ENCODE data around the gene HEPHL1. TPM values are rescaled to one million over a fixed set of nuclear protein-coding genes. Genes with fewer than 3 reads are reported as not detected.
"Not testable (repeated sequence)": the region's sequence is repeated elsewhere in the genome, so short reads cannot be mapped to it uniquely, and the experiment has no call there.

HEPHL1 gene
- not detected for total RNA-seq (2013)
- polyA plus RNA-seq (not detected), polyA minus RNA-seq (not detected in 2 replicates), total RNA-seq (0 to 3.0 (median 0.05) reads per million in 11 experiments)

- H3K4me1 ChIP-seq (ENCODE audit: control insufficient read depth in 1 of 2, insufficient read depth in 2 of 2, low read length in 2 of 2), result no peaks in the 10 kb centered on the region
- no peak for TF ChIP-seq CTCF (IDR thresholded peaks at IDR 0.05)
- 72% methylated on average over 7 of the region's 11 CpGs for WGBS (ENCODE audit: insufficient coverage)
- H3K4me1 Mint-ChIP-seq, result no peaks in the 10 kb centered on the region
- H3K9ac ChIP-seq (ENCODE audit: insufficient read depth, low read length, poor library complexity, severe bottlenecking), result no peak within 1 kb of the TSS
- H3K4me3 Mint-ChIP-seq, result no peak within 1 kb of the TSS
- H3K36me3 ChIP-seq (replicated peaks in 1 of 2; ENCODE audit: control insufficient read depth in 1 of 2, insufficient read depth in 2 of 2, low read length in 2 of 2), result no peaks in the 10 kb centered on the region
- no peak within 1 kb of the TSS for H3K27ac Mint-ChIP-seq
- H3K4me2 ChIP-seq (replicated peaks; ENCODE audit: extremely low read depth, low read length, poor library complexity, severe bottlenecking), result no peak within 1 kb of the TSS
- H2AFZ ChIP-seq (ENCODE audit: insufficient read depth, low read depth, low read length, poor library complexity, severe bottlenecking), result no peak within 1 kb of the TSS
- H3K9me3 ChIP-seq (replicated peaks in 1 of 2; ENCODE audit: control insufficient read depth in 1 of 2, insufficient read depth in 1 of 2, low read length in 2 of 2), result peaks cover 0 to 3% of the 10 kb centered on the region in 2 donors
- no peak for DNase-seq
- H3K36me3 Mint-ChIP-seq, result no peaks in the 10 kb centered on the region
- H4K20me1 ChIP-seq (ENCODE audit: insufficient read depth, low read length), result no peaks in the 10 kb centered on the region
- intact Hi-C loops (cut with micrococcal nuclease), result no loop called here
- H3K9me3 Mint-ChIP-seq, result peaks cover 0 to 19% (median 3%) of the 10 kb centered on the region in 7 donors
- H3K27ac ChIP-seq (ENCODE audit: low read depth in 1 of 2, low read length in 2 of 2), result no peak within 1 kb of the TSS
- no peaks in the 10 kb centered on the region for H3K79me2 ChIP-seq (ENCODE audit: insufficient read depth, low read length)
- no peaks in the 10 kb centered on the region for H3K27me3 ChIP-seq (ENCODE audit: control insufficient read depth in 2 of 2, insufficient read depth in 2 of 2, low read length in 2 of 2)
- peaks cover 0 to 2% (median 0%) of the 10 kb centered on the region in 3 donors for H3K27me3 Mint-ChIP-seq (ENCODE audit: low read depth in 3 of 3)
- no peak within 1 kb of the TSS for H3K4me3 ChIP-seq (replicated peaks in 1 of 3; ENCODE audit: low read depth in 2 of 3, low read length in 3 of 3)
These were observed at the start of gene HEPHL1 for GRCh38 chr11:94020777-94021481. Gene HEPHL1, plus strand, starts transcription at chr11:94021354. Its CDS starts 15 bp downstream, at chr11:94021369.

GRCh38 chr11:93972790-93973189 lies 48.4 kb upstream of the HEPHL1 start:
- no peak overlapping the region for H3K27ac ChIP-seq (ENCODE audit: low read depth in 1 of 2, low read length in 2 of 2)
- Mint-ChIP-seq H3K9me3 (peaks cover 3 to 10% (median 5%) of the 10 kb centered on the region in 7 donors), H3K36me3 (no peaks in the 10 kb centered on the region), H3K4me1 (no peaks in the 10 kb centered on the region), H3K4me3 (no peak overlapping the region), H3K27ac (no peak overlapping the region), H3K27me3 (ENCODE audit: low read depth in 3 of 3) (peaks cover 0 to 2% (median 1%) of the 10 kb centered on the region in 3 donors)
- H3K4me3 ChIP-seq (replicated peaks in 1 of 3; ENCODE audit: low read depth in 2 of 3, low read length in 3 of 3), result no peak overlapping the region
- no peak overlapping the region for H3K4me2 ChIP-seq (replicated peaks; ENCODE audit: extremely low read depth, low read length, poor library complexity, severe bottlenecking)
- intact Hi-C loops (cut with micrococcal nuclease), result no loop called here
- H3K79me2 ChIP-seq (ENCODE audit: insufficient read depth, low read length), result no peaks in the 10 kb centered on the region
- H3K4me1 ChIP-seq (ENCODE audit: control insufficient read depth in 1 of 2, insufficient read depth in 2 of 2, low read length in 2 of 2), result no peaks in the 10 kb centered on the region
- H3K36me3 ChIP-seq (replicated peaks in 1 of 2; ENCODE audit: control insufficient read depth in 1 of 2, insufficient read depth in 2 of 2, low read length in 2 of 2), result no peaks in the 10 kb centered on the region
- WGBS (ENCODE audit: insufficient coverage), result 48% methylated on average over 2 of the region's 2 CpGs
- no peak overlapping the region for H3K9ac ChIP-seq (ENCODE audit: insufficient read depth, low read length, poor library complexity, severe bottlenecking)
- no peak overlapping the region for H2AFZ ChIP-seq (ENCODE audit: insufficient read depth, low read depth, low read length, poor library complexity, severe bottlenecking)
- H4K20me1 ChIP-seq (ENCODE audit: insufficient read depth, low read length), result no peaks in the 10 kb centered on the region
- no peak for TF ChIP-seq CTCF (IDR thresholded peaks at IDR 0.05)
- H3K9me3 ChIP-seq (replicated peaks in 1 of 2; ENCODE audit: control insufficient read depth in 1 of 2, insufficient read depth in 1 of 2, low read length in 2 of 2), result peaks cover 0 to 8% of the 10 kb centered on the region in 2 donors
- no peak for DNase-seq
- H3K27me3 ChIP-seq (ENCODE audit: control insufficient read depth in 2 of 2, insufficient read depth in 2 of 2, low read length in 2 of 2), result no peaks in the 10 kb centered on the region

- H3K4me1 ChIP-seq (ENCODE audit: control insufficient read depth in 1 of 2, insufficient read depth in 2 of 2, low read length in 2 of 2); H3K27ac ChIP-seq (ENCODE audit: low read depth in 1 of 2, low read length in 2 of 2); intact Hi-C loops (cut with micrococcal nuclease); H3K79me2 ChIP-seq (ENCODE audit: insufficient read depth, low read length); H3K4me3 Mint-ChIP-seq; H3K27ac Mint-ChIP-seq; DNase-seq; H3K36me3 Mint-ChIP-seq; H3K4me1 Mint-ChIP-seq; H4K20me1 ChIP-seq (ENCODE audit: insufficient read depth, low read length); H3K27me3 Mint-ChIP-seq (ENCODE audit: low read depth in 3 of 3); H3K4me3 ChIP-seq (replicated peaks in 1 of 3; ENCODE audit: low read depth in 2 of 3, low read length in 3 of 3); H3K9ac ChIP-seq (ENCODE audit: insufficient read depth, low read length, poor library complexity, severe bottlenecking); H3K4me2 ChIP-seq (replicated peaks; ENCODE audit: extremely low read depth, low read length, poor library complexity, severe bottlenecking); H3K9me3 ChIP-seq (replicated peaks in 1 of 2; ENCODE audit: control insufficient read depth in 1 of 2, insufficient read depth in 1 of 2, low read length in 2 of 2); H3K36me3 ChIP-seq (replicated peaks in 1 of 2; ENCODE audit: control insufficient read depth in 1 of 2, insufficient read depth in 2 of 2, low read length in 2 of 2); H2AFZ ChIP-seq (ENCODE audit: insufficient read depth, low read depth, low read length, poor library complexity, severe bottlenecking); H3K27me3 ChIP-seq (ENCODE audit: control insufficient read depth in 2 of 2, insufficient read depth in 2 of 2, low read length in 2 of 2): not testable (repeated sequence)
- H3K9me3 Mint-ChIP-seq, result peaks cover 3 to 10% (median 5%) of the 10 kb centered on the region in 7 donors
- WGBS (ENCODE audit: insufficient coverage), result 100% methylated on average over 3 of the region's 7 CpGs
These were observed 47.7 kb upstream of the HEPHL1 start for GRCh38 chr11:93973322-93974051.

Measured in CD14-positive monocyte (primary cell).